ENCODE measurements around the gene KCNK4.
"Not testable (repeated sequence)": the region's sequence is repeated elsewhere in the genome, so short reads cannot be mapped to it uniquely, and the experiment has no call there.

Gene KCNK4

DNA sequence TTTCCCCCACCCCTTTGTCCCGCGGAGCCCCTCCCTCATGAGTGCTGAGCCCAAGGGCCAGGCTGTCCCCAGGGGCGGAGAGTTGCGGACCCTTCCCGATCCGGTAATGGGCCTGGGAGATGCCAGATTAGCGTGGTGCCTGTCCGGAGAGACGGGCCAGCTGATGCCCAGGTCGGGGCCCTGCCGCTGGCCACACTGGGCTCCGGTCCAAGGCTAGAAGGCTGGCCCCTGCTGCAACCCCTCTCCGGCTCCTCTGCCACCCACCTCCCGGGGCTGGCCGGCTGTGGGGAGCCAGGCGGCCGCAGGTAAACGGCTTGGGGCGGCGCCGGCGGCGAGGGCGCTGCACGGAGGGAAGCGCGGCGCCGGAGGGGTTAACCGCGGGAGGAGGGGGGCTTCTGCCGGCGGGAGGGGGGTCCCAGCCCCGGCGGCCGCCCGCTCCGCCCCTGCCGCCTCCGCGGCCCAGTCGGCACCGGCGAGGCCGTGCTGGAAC is at the start of gene KCNK4:
KCNK4 (plus strand) TSS at position 41 of the 490 bp plus-strand sequence. CDS start 1,717 bp downstream, outside the sequence.
- DNase-seq (ENCODE audit: low read depth in 2 of 2): no peak

DNA sequence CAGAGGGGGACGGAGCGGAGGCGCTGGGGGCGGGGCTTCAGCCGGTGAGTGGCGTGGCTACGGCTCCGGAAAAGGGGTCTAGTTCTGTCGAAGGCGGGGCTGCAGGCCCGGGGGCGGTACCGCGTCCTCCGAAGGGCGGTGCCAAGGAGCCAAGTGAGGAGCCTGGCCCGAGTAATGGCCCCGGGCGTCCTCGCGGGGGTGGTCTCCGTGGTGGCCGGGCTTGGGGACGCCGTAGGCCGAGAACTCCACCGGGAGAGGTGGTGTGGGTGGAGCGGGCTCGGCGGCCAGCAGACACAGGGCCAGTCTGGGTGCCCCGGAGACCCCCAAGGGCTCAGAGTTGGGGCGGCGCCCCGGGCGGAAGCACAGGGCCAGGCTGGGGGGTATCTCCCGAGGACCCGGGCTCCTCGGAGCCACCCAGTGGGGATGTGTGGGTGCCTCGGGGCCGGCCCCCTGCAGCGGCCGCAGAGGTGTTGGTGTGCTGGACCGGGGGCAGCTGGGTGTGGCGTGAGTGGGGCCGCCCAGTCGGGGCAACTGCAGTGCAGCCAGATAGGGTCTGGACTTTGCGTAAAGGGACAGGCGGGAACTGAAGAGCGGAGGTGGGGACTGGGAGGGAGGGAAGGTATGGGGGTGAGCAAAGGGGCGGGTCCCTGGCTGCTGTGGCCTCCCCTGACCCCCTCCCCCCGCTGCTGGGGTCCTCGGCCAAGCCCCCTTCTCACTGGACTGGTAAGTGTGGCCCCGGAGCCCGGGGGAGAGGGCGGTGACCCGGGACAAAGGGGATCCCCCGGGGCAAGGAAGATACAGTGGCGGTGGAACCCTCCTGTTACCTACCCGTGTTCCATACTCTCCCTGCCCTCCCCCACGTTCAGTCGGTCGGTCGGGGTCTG is 49.4 kb upstream of the KCNK4 start:
- DNase-seq (ENCODE audit: low read depth in 2 of 2): peak; percentile 99 to 100

GRCh38 chr11:64243236-64243854 is 47.8 kb upstream of the KCNK4 start:
- no peak for DNase-seq (ENCODE audit: low read depth in 2 of 2)

- DNase-seq (ENCODE audit: low read depth in 2 of 2): no peak
Observed at GRCh38 chr11:64244107-64244506, 47.0 kb upstream of the KCNK4 start.

DNA sequence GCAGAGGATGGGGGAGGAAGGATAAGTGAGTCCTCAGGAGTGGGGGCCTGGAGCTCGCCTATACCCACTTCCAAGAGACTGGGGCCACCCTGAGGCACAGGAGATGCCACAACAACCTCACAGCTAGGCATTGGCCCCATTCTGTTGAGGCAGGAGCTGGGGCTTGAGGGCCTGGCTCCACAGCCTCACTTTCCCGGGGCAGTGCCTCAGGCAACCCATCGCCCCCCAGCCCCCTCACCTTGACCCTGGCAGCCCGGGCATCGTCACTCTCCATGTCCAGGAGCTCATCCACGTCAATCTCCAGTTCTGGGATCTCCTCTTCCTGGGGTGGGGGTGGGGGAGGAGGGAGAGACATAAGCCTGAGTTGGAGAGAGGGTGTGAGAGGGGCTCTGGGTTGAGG is 46.1 kb upstream of the KCNK4 start:
- DNase-seq (ENCODE audit: low read depth in 2 of 2): no peak

GRCh38 chr11:64245401-64245796 is 45.7 kb upstream of the KCNK4 start:
- peak in 1 of 2 donors; percentile 46 for DNase-seq (ENCODE audit: low read depth in 2 of 2)

DNA sequence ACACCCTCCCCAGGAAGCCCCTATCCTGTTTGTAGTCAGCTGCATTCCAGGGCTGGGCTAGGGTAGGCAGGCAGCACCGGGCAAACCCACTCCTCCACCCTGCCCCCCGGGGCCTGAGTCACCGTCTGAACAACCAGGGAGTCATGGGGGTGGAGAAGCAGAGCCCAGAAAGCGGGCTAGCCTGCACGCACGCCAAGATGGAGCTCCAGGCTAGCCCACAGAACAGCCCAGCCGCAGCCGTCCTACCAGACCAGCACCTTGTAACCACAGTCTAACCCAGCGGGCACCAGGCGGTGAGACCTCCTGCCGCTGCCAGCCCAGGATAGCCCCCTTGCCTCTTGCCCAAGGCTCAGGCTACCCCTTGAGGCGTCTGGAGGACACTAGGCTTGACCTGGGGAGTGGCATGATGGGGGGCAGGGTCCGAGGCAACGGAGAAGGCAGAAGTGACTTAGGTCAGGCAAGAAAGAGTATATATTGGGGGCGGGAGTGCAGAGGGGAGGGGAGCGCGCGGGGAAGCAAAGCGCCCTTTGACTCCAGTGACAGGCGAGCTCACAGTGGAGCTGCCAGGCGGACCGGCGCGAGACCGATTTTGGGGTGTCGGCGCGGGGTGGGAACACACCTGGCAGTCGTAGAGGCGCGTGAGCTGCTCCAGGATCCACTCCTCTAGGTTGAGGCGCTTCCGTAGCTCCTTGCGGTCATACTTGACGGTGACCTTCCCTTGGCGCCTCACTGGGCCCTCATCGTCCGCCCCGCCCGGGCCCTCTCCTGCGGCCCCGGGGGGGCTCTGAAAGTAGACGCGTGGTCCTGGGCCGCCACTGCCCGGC is 45.1 kb upstream of the KCNK4 start:
- peak; percentile 79 to 84 for DNase-seq (ENCODE audit: low read depth in 2 of 2)

GRCh38 chr11:64246621-64246870 is 44.6 kb upstream of the KCNK4 start:
- DNase-seq (ENCODE audit: low read depth in 2 of 2): not testable (repeated sequence)

- peak; percentile 63 to 79 for DNase-seq (ENCODE audit: low read depth in 2 of 2)
Observed at GRCh38 chr11:64246871-64247728, 44.0 kb upstream of the KCNK4 start, which contains the start of gene PPP1R14B. PPP1R14B (minus strand) TSS chr11:64246943; CDS start chr11:64246673, 270 bp downstream.

GRCh38 chr11:64247729-64248531 is 43.2 kb upstream of the KCNK4 start:
- no peak for DNase-seq (ENCODE audit: low read depth in 2 of 2)

GRCh38 chr11:64248578-64248977 is 42.5 kb upstream of the KCNK4 start:
- no peak for DNase-seq (ENCODE audit: low read depth in 2 of 2)

GRCh38 chr11:64249038-64249437 is 42.1 kb upstream of the KCNK4 start:
- no peak for DNase-seq (ENCODE audit: low read depth in 2 of 2)

DNA sequence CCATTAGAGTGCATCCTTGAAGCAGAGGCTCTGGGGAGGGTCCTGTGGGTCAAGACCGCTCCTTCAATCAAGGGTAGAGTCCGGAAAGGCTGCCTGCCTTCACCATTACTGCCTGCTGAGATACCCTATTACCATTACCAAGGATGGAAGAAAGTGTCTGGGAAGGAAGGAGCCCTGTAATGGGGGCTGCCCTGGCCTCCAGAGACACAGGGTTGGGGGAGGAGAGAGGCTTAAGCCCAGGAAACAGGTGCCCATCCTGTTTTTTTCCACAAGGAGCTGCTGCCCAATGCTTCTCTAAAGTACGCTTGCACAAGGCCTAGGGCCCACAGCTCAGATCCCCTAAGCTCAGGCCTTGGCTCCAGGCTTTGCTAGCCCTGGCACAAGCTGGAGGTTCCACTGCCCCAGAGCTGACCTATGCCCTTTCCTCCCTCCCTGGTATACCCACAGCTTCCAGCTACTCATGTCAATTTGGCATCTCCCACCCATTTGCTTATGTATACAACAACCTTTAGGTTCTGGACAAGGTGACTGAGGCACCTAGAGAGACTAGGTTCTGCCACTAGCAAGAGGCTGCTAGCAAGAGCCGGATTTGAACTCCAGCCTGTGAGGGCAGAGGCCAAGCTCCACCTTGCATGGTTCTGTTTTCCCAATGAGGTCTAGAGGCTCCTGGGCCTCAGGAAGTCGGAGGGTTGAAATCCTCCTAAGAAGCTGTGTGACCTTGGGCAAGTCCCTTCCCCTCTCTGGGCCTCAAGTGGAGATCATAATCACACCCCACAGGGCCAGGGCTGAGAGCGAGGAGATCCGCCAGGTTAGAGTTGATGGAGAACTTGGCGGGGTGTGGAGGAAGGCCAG is 41.3 kb upstream of the KCNK4 start:
- DNase-seq (ENCODE audit: low read depth in 2 of 2): no peak

- DNase-seq (ENCODE audit: low read depth in 2 of 2): no peak
Observed at GRCh38 chr11:64250415-64251015, 40.6 kb upstream of the KCNK4 start.

DNA sequence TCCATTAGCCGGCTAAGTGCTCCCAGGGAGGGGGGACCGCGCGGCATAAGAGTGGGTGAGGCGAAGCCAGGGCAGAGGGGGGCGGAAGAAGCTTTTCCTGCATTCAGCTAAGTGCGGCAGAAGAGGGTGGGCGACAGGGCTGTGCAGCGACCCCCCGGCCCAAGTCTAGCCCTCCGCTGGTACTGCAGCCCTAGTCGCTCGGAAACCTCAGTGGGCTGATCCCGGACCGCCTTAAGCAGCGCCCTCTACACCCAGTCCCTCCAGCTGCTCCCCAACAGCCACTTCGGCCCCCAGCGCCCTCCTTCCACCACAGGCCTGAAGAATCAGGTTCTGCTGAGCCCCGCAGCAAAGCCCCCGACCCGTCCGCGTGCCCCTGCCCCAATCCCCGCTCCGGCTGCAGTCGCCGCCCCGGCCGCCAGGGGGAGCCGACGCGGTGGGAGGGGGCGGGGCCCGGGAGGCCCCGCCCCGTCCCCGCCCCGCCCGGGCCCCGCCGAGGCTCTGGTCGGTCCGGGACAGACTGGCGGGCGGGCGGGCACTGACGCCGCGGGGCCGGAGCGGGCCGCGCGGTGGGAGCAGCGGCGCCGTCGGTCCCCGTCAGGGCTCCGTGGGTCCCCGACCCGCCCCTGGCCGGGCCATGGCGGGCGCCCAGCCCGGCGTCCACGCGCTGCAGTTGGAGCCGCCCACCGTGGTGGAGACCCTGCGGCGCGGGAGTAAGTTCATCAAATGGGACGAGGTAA is 39.9 kb upstream of the KCNK4 start, which contains the start of gene PLCB3:
PLCB3 (plus strand) TSS at position 515 of the 737 bp plus-strand sequence; CDS start at position 635, 120 bp downstream.
- peak in 1 of 2 donors; percentile 50 for DNase-seq (ENCODE audit: low read depth in 2 of 2)

DNA sequence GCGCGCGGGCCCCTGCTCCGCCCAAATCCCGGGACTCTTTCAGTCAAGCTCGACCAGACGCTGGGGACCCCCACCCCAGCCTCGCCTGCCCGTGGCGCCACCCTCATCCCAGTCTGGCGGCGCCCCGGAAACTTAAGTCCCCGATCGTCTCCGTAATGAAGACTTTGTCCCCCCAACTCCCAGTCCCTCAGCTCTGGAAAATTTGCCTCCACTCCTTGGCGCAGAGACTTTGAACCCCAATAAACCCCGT is 39.4 kb upstream of the KCNK4 start:
- DNase-seq (ENCODE audit: low read depth in 2 of 2): no peak

DNA sequence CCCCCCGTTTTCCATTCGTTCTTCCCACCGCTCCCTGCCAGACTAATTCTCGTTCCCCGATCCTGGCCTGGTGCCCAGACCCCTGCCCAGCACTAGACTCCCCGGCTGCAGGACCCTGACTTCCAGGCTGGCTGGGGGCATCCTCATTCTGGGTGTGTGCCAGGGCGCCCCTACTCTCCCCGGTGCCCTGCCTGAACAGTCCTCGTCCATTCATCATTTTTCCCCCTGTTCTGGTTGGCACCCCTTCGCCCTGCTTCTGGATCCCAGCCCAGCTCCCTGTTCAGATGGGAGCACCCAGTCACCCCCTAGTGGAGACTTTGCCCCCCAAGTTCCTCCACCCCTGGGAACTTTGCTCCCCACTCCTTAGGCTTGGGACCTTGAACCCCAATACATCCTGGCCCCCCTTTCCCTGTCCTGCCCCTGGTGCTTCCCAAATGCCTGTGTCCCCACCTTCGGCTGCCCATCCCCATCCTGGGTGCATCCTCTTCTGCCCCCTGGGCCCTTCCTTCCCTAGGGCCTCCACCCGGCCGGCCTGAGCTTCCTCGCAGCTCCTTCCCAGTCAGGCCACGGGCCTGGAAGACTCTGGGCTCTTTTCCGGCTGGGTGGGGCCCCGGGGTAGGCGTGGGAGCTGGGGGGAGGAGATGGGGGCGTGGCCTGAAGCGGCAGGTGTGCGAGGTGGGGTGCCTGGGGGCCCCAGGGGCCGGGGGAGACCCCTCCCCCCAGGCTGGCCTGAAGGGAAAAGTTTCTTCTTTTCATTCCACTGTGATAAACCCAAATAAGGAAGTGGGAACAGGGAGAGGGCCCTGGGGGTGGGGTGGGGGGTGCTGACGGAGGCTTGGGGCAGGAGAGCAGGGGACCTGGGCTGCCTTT is 38.9 kb upstream of the KCNK4 start:
- no peak for DNase-seq (ENCODE audit: low read depth in 2 of 2)

GRCh38 chr11:64253043-64253442 is 38.1 kb upstream of the KCNK4 start:
- DNase-seq (ENCODE audit: low read depth in 2 of 2): no peak
